Mesothelial cell of epicardium (in vitro differentiated cells): ENCODE data around the gene TMEM54. TPM values are rescaled to one million over a fixed set of nuclear protein-coding genes. Genes with fewer than 3 reads are reported as not detected.

Experiments used
- DNase-seq, 2 experiments: peaks; one replicate each; pipeline ENCODE4 v3.0.0; 2021; ENCODE audit warnings: low spot score in 2 of 2; ENCODE audit not compliant: unreplicated experiment in 2 of 2
- H3K27ac Mint-ChIP-seq: 2 replicates; pipeline ENCODE4 v1.8.0; 2021; ENCODE audit warnings: mixed read lengths
- H3K27me3 Mint-ChIP-seq: 2 replicates; pipeline ENCODE4 v1.8.0; 2021; ENCODE audit warnings: low read depth, mixed read lengths
- H3K36me3 Mint-ChIP-seq: 2 replicates; pipeline ENCODE4 v1.8.0; 2021; ENCODE audit warnings: mixed read lengths
- H3K4me1 Mint-ChIP-seq: 2 replicates; pipeline ENCODE4 v1.8.0; 2021; ENCODE audit warnings: mixed read lengths
- H3K4me3 Mint-ChIP-seq: 2 replicates; pipeline ENCODE4 v1.8.0; 2021; ENCODE audit warnings: mild to moderate bottlenecking, moderate library complexity, mixed read lengths
- H3K9me3 Mint-ChIP-seq: 2 replicates; pipeline ENCODE4 v1.8.0; 2021; ENCODE audit warnings: mixed read lengths
- CTCF ChIP-seq: fragments of 200-600 bp; sonication (generic); IDR thresholded peaks from one replicate; pipeline ENCODE4 v1.5.0; 2021; ENCODE audit warnings: antibody characterized with exemption; ENCODE audit not compliant: unreplicated experiment
- total RNA-seq: library from RNA; stranded (reverse); gene quantifications from 3 replicates; pipeline ENCODE4 v1.2.1, GENCODE V29; 2021

The TMEM54 gene
- total RNA-seq, 1 donor from 2014 or later, result 49.0 TPM

GRCh38 chr1:32867671-32868070 is 33.5 kb downstream of the TMEM54 start:
- Mint-ChIP-seq H3K27me3 (no peaks in the 10 kb centered on the region), H3K9me3 (no peaks in the 10 kb centered on the region), H3K4me3 (no peak overlapping the region), H3K36me3 (peaks cover 36% of the 10 kb centered on the region), H3K27ac (no peak overlapping the region), H3K4me1 (peaks cover 31% of the 10 kb centered on the region)
- DNase-seq, result peak in 1 of 2 experiments; percentile 11
- no peak for TF ChIP-seq CTCF

- no peaks in the 10 kb centered on the region for H3K9me3 Mint-ChIP-seq
- peaks cover 40% of the 10 kb centered on the region for H3K36me3 Mint-ChIP-seq
- no peaks in the 10 kb centered on the region for H3K27me3 Mint-ChIP-seq
- H3K4me1 Mint-ChIP-seq, result peaks cover 28% of the 10 kb centered on the region
- no peak for TF ChIP-seq CTCF
- peak in 1 of 2 experiments; percentile 17 for DNase-seq
- no peak overlapping the region for H3K27ac Mint-ChIP-seq
- no peak overlapping the region for H3K4me3 Mint-ChIP-seq
These were observed 34.0 kb downstream of the TMEM54 start for GRCh38 chr1:32867151-32867550.

GRCh38 chr1:32865639-32866405 is 35.4 kb downstream of the TMEM54 start:
- Mint-ChIP-seq H3K27ac (peak overlapping the region; percentile 2), H3K9me3 (no peaks in the 10 kb centered on the region), H3K27me3 (no peaks in the 10 kb centered on the region), H3K4me1 (peaks cover 17% of the 10 kb centered on the region), H3K4me3 (no peak overlapping the region), H3K36me3 (peaks cover 40% of the 10 kb centered on the region)
- no peak for DNase-seq
- TF ChIP-seq CTCF, result no peak

- Mint-ChIP-seq H3K36me3 (peaks cover 43% of the 10 kb centered on the region), H3K27me3 (no peaks in the 10 kb centered on the region), H3K4me3 (no peak overlapping the region), H3K27ac (no peak overlapping the region), H3K4me1 (peaks cover 10% of the 10 kb centered on the region), H3K9me3 (no peaks in the 10 kb centered on the region)
- no peak for DNase-seq
- no peak for TF ChIP-seq CTCF
These were observed 36.7 kb downstream of the TMEM54 start for GRCh38 chr1:32864375-32865019.

GRCh38 chr1:32863881-32864245 is 37.3 kb downstream of the TMEM54 start:
- Mint-ChIP-seq H3K4me1 (peaks cover 10% of the 10 kb centered on the region), H3K4me3 (no peak overlapping the region), H3K27me3 (no peaks in the 10 kb centered on the region), H3K27ac (no peak overlapping the region), H3K36me3 (peaks cover 43% of the 10 kb centered on the region), H3K9me3 (no peaks in the 10 kb centered on the region)
- no peak for DNase-seq
- no peak for TF ChIP-seq CTCF
